ENCODE measurements around the gene SUPT20HL1.

GRCh38 chrX:24333371-24333770 lies 27.1 kb upstream of the SUPT20HL1 start:
- TF ChIP-seq CTCF (conservative IDR thresholded peaks at IDR 0.05; ENCODE audit: low read depth, low read length) (no peak), RAD21 (IDR thresholded peaks at IDR 0.05; ENCODE audit: low read length) (no peak), POLR2A (IDR thresholded peaks at IDR 0.05; ENCODE audit: low read depth, low read length) (no peak), MAZ (IDR thresholded peaks at IDR 0.05; ENCODE audit: borderline replicate concordance, low read depth, low read length) (no peak), FOS (IDR thresholded peaks at IDR 0.05; ENCODE audit: low read depth, low read length) (no peak)

All from IMR-90 (cell line).